Stomach (tissue), 9 donors: Measurements from ENCODE around the gene CD2AP. TPM values are rescaled to one million over a fixed set of nuclear protein-coding genes. Genes with fewer than 3 reads are reported as not detected.

Source experiments
- DNase-seq, 2 donors: peaks; one replicate each; pipeline versions ENCODE4 v3.0.0 to v3.0.0-alpha.2; 2013 to 2019
- H3K27ac ChIP-seq, 5 donors: fragments of 200-600 bp in 4 of 5; sonication (generic) in 4 of 5; one replicate each; pipeline ENCODE4 v1.5.1; 2013 to 2019; ENCODE audit warnings: mild to moderate bottlenecking in 1 of 5, moderate library complexity in 1 of 5
- H3K27me3 ChIP-seq, 3 donors: fragments of 200-600 bp; sonication (generic); one replicate each; pipeline ENCODE4 v1.5.1; 2017 to 2019; ENCODE audit warnings: mixed run types in 1 of 3
- H3K36me3 ChIP-seq, 4 donors: fragments of 200-600 bp; sonication (generic); 1 replicate in 3 of 4; 2 replicates in 1 of 4; pipeline ENCODE4 v1.5.1; 2016 to 2019
- H3K4me1 ChIP-seq, 4 donors: fragments of 200-600 bp; sonication (generic); one replicate each; pipeline ENCODE4 v1.5.1; 2016 to 2019
- H3K4me3 ChIP-seq, 4 donors: fragments of 200-600 bp; sonication (generic) in 3 of 4; one replicate each; pipeline ENCODE4 v1.5.1; 2016 to 2019; ENCODE audit warnings: mild to moderate bottlenecking in 1 of 4
- H3K9me3 ChIP-seq, 4 donors: fragments of 200-600 bp; sonication (generic); one replicate each; pipeline ENCODE4 v1.5.1; 2016 to 2019
- EP300 ChIP-seq: sonication (generic); formaldehyde crosslinking; IDR thresholded peaks from one replicate; pipeline ENCODE4 v1.6.1; 2017; ENCODE audit warnings: antibody characterized with exemption
- POLR2A ChIP-seq, 4 donors: fragments of 450-650 bp; IDR thresholded peaks; one replicate each; pipeline ENCODE4 v1.6.1; 2016; ENCODE audit warnings: antibody characterized with exemption in 4 of 4, control low read depth in 2 of 4, mild to moderate bottlenecking in 1 of 4, moderate library complexity in 1 of 4
- POLR2AphosphoS5 ChIP-seq, 3 donors: sonication (generic); formaldehyde crosslinking; IDR thresholded peaks; one replicate each; pipeline ENCODE4 v1.6.1; 2016; ENCODE audit warnings: antibody characterized with exemption in 3 of 3
- WGBS, 5 donors: extraction: QIAGEN DNeasy Blood & Tissue Kit in 3 of 5; methylation state at CpG; one replicate each; pipeline versions ENCODE4 v1.1.5 to v1.1.7; 2013 to 2018; 5-methylcytosine and 5-hydroxymethylcytosine counted together
- intact Hi-C: fragments of 100-400 bp; cut with DNase I; formaldehyde crosslinking; loops from one replicate; pipeline ENCODE4 v1.15.1; 2023; ENCODE audit warnings: low total_unique reads
- polyA plus RNA-seq, 3 donors: library from polyadenylated mRNA; stranded (reverse); fragments of 200-250 nt; gene quantifications; one replicate each; pipeline ENCODE4 v1.2.3, GENCODE V29; 2013
- total RNA-seq, 5 donors: library from RNA; depleted of rRNA; stranded (reverse); fragments of >200 nt; gene quantifications; one replicate each; pipeline versions ENCODE4 v1.1.0 to v1.2.3, GENCODE V29; 2014 to 2016
- TF ChIP-seq, protein P1 (sequence below), 7 experiments: fragments of 450-650 bp in 4 of 7; fragments of 200-600 bp in 3 of 7; sonication (generic) in 3 of 7; IDR thresholded peaks; one replicate each; pipeline ENCODE4 v1.5.1; 2016 to 2019; ENCODE audit warnings: antibody characterized with exemption in 7 of 7, control low read depth in 2 of 7, mild to moderate bottlenecking in 1 of 7
- donor health status: healthy with polysubstance abuse.
- donor health status: Bipolar disorder and iron deficiency.
- donor health status: healthy.

CD2AP gene
- total and polyA plus RNA-seq, 8 donors = 10.3 to 118 (median 46.9) TPM

DNA sequence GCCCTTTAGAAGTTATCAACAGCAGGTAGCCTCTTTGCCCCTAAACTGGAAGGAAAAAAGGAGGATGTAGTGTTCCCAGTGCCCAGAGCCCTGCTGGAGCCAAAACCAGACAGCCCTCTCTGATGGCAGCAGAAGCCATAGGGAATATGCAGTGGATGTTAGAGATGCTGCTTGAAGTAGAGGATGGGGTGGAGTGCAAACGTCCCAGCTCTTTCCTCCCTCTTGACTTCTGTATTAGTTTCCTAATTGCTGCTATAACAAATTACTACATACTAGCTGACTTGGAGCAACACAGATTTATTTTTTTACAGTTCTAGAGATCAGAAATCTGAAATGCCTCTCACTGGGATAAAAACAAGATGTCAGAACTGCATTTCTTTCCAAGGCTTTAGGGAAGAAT lies 12.5 kb upstream of the CD2AP start:
- intact Hi-C loops = no loop called here
- H3K27ac ChIP-seq = no peak overlapping the region
- H3K9me3 ChIP-seq = no peaks in the 10 kb centered on the region
- 44 to 89% (median 71%) methylated on average over 1 of the region's 1 CpG for WGBS, 5 donors
- no peak for DNase-seq
- H3K4me3 ChIP-seq = no peak overlapping the region
- H3K4me1 ChIP-seq = peaks cover 0 to 20% (median 7%) of the 10 kb centered on the region in 4 donors
- H3K27me3 ChIP-seq = no peaks in the 10 kb centered on the region
- TF ChIP-seq POLR2AphosphoS5 (IDR thresholded peaks at IDR 0.05) (no peak), EP300 (no peak), POLR2A (IDR thresholded peaks at IDR 0.05) (no peak)
- TF ChIP-seq, protein P1, sequence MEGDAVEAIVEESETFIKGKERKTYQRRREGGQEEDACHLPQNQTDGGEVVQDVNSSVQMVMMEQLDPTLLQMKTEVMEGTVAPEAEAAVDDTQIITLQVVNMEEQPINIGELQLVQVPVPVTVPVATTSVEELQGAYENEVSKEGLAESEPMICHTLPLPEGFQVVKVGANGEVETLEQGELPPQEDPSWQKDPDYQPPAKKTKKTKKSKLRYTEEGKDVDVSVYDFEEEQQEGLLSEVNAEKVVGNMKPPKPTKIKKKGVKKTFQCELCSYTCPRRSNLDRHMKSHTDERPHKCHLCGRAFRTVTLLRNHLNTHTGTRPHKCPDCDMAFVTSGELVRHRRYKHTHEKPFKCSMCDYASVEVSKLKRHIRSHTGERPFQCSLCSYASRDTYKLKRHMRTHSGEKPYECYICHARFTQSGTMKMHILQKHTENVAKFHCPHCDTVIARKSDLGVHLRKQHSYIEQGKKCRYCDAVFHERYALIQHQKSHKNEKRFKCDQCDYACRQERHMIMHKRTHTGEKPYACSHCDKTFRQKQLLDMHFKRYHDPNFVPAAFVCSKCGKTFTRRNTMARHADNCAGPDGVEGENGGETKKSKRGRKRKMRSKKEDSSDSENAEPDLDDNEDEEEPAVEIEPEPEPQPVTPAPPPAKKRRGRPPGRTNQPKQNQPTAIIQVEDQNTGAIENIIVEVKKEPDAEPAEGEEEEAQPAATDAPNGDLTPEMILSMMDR (IDR thresholded peaks at IDR 0.05) = no peak
- H3K36me3 ChIP-seq = no peaks in the 10 kb centered on the region

DNA sequence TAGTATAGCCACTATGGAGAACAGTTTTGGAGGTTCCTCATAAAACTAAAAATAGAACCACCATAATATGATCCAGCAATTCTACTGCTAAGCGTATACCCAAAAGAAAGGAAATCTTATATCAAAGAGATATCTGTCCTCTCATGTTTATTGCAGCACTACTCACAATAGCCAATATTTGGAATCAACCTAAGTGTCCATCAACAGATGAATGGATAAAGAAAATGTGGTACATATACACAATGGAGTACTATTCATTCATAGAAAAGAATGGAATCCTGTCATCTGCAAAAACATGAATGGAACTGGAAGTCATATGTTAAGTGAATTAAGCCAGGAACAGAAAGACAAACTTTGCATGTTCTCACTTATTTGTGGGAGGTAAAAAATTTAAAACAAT lies 5.7 kb upstream of the CD2AP start:
- Histone ChIP-seq H3K9me3 (no peaks in the 10 kb centered on the region), H3K4me3 (no peak overlapping the region), H3K4me1 (peaks cover 0 to 12% (median 5%) of the 10 kb centered on the region in 4 donors), H3K27ac (no peak overlapping the region), H3K27me3 (no peaks in the 10 kb centered on the region), H3K36me3 (no peaks in the 10 kb centered on the region)
- DNase-seq = no peak
- 82 to 96% (median 86%) methylated on average over 1 of the region's 1 CpG for WGBS, 5 donors
- TF ChIP-seq POLR2A (IDR thresholded peaks at IDR 0.05) = no peak
- intact Hi-C loops = no loop called here

DNA sequence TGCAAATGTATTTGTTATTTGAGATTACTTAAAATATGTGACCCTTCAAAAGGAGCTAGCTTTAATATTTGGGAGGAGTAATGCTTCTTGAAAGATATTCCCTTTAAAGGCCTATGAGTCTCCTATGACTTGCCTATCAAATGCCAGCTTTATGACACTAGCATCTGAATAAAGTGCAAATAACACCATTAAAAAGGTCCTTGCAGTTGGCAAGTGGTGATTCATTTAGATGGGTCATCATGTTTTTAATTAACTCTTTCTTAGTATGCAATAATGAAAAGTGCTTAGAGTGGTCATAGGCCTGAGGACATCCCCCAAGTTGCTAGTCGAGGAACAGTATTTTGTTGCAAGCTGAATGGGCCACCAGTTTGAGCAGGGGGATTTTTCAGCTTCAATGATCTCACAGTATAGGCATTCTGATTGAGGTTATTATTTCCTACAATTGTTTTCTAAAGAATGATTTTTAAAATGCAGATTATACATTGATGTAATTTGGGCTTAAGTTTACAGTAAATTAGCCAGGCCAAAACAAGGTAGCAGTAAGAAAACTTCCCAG lies 3.7 kb upstream of the CD2AP start:
- no peaks in the 10 kb centered on the region for H3K36me3 ChIP-seq
- H3K4me3 ChIP-seq = no peak overlapping the region
- H3K4me1 ChIP-seq = peaks cover 0 to 16% (median 7%) of the 10 kb centered on the region in 4 donors
- no peaks in the 10 kb centered on the region for H3K27me3 ChIP-seq
- WGBS, 5 donors = 64 to 96% (median 85%) methylated on average over 1 of the region's 1 CpG
- H3K9me3 ChIP-seq = no peaks in the 10 kb centered on the region
- H3K27ac ChIP-seq = no peak overlapping the region
- no peak for DNase-seq
- intact Hi-C loops = no loop called here
- TF ChIP-seq POLR2AphosphoS5 (IDR thresholded peaks at IDR 0.05) (no peak), POLR2A (IDR thresholded peaks at IDR 0.05) (no peak), EP300 (no peak)
- TF ChIP-seq, protein P1 (IDR thresholded peaks at IDR 0.05) = no peak

DNA sequence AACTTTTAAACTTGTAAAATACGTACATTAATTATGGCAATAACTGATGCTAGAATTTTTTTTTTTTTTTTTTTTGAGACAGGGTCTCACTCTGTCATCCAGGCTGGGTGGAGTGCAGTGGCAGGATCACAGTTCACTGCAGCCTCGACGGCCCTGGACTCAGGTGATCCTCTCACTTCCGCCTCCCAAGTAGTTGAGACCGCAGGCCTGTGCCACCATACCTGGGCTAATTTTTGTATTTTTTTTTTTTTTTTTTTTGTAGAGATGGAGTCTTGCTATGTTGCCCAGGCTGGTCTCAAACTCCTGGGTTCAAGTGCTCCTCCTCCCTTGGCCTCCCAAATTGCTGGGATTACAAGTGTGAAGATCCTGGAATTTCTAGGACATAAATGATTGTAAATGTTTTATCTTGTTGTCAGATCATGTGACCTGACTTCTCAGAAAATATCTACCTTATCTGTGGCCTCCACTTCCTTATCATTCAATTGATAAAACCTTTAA lies 2.2 kb upstream of the CD2AP start:
- intact Hi-C loops = no loop called here
- no peaks in the 10 kb centered on the region for H3K9me3 ChIP-seq
- no peaks in the 10 kb centered on the region for H3K36me3 ChIP-seq
- no peak overlapping the region for H3K4me3 ChIP-seq
- no peak overlapping the region for H3K27ac ChIP-seq
- peaks cover 0 to 29% (median 17%) of the 10 kb centered on the region in 4 donors for H3K4me1 ChIP-seq
- WGBS, 5 donors = 96 to 98% (median 98%) methylated on average over 5 of the region's 5 CpGs
- no peaks in the 10 kb centered on the region for H3K27me3 ChIP-seq
- DNase-seq = no peak
- TF ChIP-seq EP300 (no peak), POLR2A (IDR thresholded peaks at IDR 0.05) (no peak), POLR2AphosphoS5 (IDR thresholded peaks at IDR 0.05) (no peak)
- TF ChIP-seq, protein P1 (IDR thresholded peaks at IDR 0.05) = no peak
